ENCODE results near the gene HS1BP3.

Gene HS1BP3

DNA sequence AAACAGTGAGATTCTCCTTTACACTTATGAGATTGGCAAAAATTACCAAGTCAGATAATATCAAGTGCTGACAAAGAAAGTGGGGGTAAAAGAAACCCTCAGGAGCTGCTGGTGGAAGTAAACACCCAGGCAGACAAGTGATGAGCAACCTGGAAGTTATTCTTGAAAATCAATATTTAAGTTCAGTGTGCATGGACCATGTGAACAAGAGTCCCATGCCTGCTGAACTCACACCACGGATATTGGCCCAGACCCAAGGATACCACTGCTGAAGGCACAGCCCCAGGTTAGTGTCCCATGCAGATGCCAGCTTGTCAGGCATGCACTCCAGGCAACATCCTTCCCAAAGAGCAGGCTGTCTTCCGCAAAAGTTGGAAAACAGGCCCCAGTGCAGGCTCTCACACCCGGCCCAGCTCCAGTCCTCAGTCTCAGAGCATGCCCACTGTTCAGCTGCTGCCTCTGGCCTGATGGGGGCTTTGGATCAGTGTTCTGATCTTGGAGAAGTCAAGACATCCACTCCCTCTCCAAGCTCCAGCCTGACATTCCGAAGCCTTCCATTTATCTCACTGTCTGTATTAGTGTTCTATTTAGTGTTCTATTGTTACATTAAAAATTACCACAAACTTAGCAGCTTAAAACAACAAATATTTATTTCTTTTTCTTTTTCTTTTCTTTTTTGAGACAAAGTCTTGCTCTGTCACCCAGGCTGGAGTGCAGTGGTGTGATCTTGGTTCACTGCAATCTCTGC, 70.0 kb downstream of the HS1BP3 start:
- no peak for DNase-seq

GRCh38 chr2:20579866-20580265, 71.0 kb downstream of the HS1BP3 start:
- DNase-seq: no peak

- no peak for DNase-seq
These were observed 71.7 kb downstream of the HS1BP3 start for GRCh38 chr2:20578895-20579825.

DNA sequence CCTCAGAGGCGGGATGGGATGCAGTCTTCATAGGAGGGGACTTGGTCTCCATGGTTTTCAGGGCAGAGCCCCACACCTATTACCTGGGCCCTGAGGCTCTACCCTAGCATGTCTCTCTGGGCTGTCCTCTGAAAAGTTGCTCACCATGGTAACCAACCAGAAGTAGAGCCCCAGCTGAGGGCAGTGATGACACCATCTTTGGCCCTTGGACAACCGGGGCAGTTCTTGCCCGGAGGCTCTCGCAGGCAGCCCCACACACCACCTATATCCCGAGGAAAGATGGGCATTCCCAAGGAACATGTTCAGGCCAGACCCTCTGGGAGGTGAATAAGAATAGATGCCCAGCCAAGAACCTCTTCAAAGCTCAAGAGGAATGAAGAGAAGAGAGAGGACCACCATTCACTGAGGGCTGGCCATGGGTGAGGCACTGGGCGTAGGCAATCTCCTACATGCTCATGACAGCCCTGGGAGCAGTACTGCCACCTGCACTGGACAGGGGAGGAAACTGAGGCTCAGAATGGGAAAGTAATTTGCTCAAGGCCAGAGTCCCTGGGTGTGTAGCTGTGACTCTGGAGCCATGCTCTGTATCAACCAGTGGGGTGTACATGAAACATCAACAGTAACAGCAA, 72.5 kb downstream of the HS1BP3 start:
- DNase-seq: no peak

DNA sequence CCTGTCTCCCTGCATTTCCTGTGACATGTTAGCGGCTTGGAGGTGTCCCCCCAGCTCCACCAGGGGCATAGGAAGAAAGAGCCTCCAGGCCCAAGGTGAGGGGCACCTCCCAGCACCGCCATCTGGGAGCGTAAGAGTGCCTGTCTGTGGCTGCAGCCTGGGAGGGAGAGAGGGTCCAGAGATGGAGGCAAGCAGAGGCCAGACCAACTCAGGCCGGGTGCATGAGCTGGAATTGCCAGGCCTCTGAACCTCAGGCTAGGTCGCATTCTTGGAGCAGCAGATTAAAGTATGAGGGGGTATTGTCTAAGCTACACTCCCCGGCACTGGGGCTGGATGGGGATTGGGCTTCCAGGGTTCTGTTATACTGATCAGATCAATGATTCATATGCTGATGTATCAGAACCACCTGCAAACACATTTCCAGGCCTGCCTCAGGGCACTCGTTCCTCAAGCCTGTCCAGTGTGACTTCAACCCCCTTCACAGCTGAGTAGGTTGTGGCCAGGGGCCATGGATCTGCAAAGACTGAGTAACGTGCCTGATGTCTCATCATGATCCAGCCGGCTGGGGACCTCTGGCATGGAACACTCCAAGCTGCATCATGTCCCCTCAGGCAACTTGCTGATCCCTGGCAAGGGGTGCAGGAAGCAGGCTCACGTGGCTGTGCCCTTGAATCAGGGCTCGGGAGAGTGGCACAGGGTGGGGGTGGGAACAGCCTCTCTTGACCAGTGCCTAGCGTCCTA, 73.2 kb downstream of the HS1BP3 start:
- no peak for DNase-seq

GRCh38 chr2:20576598-20577115, 74.2 kb downstream of the HS1BP3 start:
- peak; percentile 78 for DNase-seq

GRCh38 chr2:20575935-20576597, 74.8 kb downstream of the HS1BP3 start:
- DNase-seq: no peak

DNA sequence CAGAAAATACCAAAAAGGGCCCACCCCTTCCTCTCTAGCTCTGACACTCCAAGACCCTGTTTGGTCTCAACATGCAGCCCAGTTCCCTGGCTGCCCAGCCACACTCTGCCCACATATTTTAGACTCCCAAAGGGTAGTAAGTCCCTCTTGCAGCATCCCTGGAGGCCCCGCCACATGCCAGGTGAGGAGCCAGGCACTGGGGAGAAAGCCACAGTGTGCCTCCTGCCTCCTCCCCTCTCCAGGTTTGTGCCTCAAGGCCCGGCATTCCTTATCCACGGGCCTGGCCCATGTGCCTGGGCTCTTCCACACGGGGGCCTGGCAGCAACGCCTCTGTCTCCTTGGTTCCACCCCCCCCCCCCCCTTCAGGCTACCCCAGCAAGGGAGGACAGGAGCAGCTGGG, 75.5 kb downstream of the HS1BP3 start:
- DNase-seq: no peak

- DNase-seq: no peak
These were observed 76.0 kb downstream of the HS1BP3 start for GRCh38 chr2:20574930-20575329.

DNA sequence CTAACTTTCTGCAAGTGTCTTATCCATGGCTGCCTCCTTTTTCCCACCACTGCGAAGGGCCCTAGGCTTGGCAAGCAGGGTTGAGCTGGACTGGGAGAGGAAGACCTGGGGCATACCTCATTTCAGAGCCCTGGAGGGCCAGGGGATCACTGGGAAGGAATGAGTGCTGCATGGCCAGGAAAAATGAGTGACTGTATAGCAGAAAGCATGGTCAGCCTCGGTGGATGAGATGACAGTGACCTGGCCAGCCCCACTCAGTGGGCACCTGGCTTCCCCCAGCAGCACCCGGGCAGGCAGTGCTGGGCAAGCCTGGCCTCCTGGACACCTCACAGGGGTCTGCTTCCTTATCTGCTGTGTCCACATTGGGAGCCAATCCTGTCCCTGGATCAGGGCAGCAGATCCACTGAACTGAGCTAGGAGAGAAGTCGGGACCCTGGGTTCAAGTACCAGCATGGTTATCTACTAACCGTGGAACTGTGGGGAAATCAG, 76.4 kb downstream of the HS1BP3 start:
- DNase-seq: no peak

- DNase-seq: no peak
These were observed 77.1 kb downstream of the HS1BP3 start for GRCh38 chr2:20573620-20574422.

- DNase-seq: no peak
These were observed 78.7 kb downstream of the HS1BP3 start for GRCh38 chr2:20572221-20572620.

DNA sequence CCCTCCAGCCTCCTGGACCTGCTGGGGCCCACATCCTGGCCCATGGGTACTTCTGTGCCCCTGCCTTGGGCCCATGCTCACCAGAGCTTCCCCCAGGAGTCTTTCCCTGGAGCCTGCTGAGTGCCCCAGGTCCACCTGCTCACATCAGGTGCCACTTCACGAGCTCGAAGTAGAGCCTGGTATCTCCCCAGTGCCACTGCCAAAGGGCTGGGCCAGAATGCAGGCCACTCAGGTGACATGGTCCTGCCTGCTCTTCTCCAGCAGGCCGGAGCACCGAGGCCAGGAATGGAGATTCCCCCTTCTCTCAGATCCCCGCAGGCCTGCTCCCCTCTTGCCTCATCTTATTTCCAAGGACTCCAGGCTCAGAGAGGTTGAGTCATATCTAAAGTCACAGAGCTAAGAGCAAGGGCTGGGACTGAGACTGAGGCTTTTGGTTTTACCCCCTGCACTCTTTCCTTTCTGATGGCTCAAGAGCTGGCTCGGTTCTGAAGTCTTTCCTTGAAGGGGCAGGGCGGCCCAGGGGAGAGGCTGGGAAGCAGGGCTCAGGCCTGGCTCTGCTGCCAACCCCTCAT, 79.2 kb downstream of the HS1BP3 start:
- DNase-seq: no peak

DNA sequence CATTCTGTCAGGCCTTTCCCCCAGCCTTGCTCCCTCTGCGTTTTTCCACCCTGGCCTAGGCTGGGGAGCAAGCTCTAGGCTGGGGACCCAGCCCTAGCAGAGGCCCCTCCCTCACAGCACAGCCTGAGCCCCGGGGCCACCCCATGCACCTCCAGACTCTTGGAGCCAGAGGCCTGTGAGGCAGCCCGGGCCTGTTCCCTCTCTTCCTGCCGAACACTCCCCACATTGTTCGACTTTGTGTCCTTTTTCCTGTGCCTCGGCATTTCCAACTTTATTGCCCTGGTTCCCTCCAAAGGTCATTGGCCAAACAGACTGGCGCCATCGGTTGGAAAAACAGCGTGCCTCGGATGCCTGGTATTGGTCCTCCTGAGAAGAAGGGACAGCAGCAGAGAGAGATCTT, 79.7 kb downstream of the HS1BP3 start:
- no peak for DNase-seq

- DNase-seq: no peak
These were observed 80.6 kb downstream of the HS1BP3 start for GRCh38 chr2:20570249-20570648.

- no peak for DNase-seq
These were observed 81.3 kb downstream of the HS1BP3 start for GRCh38 chr2:20569464-20570223.

- DNase-seq: peak; percentile 5
These were observed 82.1 kb downstream of the HS1BP3 start for GRCh38 chr2:20568501-20569463.

DNA sequence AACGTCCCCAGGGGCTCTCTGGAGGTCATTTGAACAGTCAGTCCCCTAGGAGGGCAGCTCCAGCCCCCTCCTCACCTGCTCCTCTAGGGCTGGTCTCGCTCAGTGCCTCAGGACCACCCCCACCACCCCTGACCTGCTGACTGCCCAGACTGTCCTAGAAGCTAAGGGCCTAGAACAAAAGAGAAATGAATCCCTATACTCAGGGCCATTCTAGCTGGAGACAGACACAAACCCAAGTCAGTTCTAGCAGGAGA, 83.0 kb downstream of the HS1BP3 start:
- no peak for DNase-seq
